HG03439 (cell line): ENCODE measurements around the gene FAHD2A.
"Not testable (repeated sequence)": the region's sequence is repeated elsewhere in the genome, so short reads cannot be mapped to it uniquely, and the experiment has no call there.

Experiments used
- ATAC-seq: cut with Tn5 transposase; IDR thresholded peaks from one replicate; pipeline ENCODE4 v1.9.1; 2021; ENCODE audit warnings: mild to moderate bottlenecking, moderate library complexity; ENCODE audit not compliant: unreplicated experiment

FAHD2A gene

GRCh38 chr2:95375532-95376150 lies 26.9 kb upstream of the FAHD2A start:
- ATAC-seq = no peak

GRCh38 chr2:95376311-95377215 lies 25.9 kb upstream of the FAHD2A start:
- ATAC-seq = no peak

GRCh38 chr2:95377216-95378123 lies 25.0 kb upstream of the FAHD2A start:
- no peak for ATAC-seq

GRCh38 chr2:95378281-95378680 lies 24.2 kb upstream of the FAHD2A start:
- not testable (repeated sequence) for ATAC-seq

- ATAC-seq = no peak
Measured at GRCh38 chr2:95379371-95379831, 23.1 kb upstream of the FAHD2A start.

GRCh38 chr2:95380280-95380679 lies 22.2 kb upstream of the FAHD2A start:
- ATAC-seq = no peak

GRCh38 chr2:95380731-95381130 lies 21.8 kb upstream of the FAHD2A start:
- ATAC-seq = no peak

GRCh38 chr2:95381212-95382191 lies 21.0 kb upstream of the FAHD2A start:
- no peak for ATAC-seq

GRCh38 chr2:95382192-95382591 lies 20.3 kb upstream of the FAHD2A start:
- no peak for ATAC-seq

GRCh38 chr2:95382686-95383634 lies 19.5 kb upstream of the FAHD2A start:
- ATAC-seq = no peak

- ATAC-seq = no peak
Measured at GRCh38 chr2:95383635-95384027, 18.9 kb upstream of the FAHD2A start.

- no peak for ATAC-seq
Measured at GRCh38 chr2:95384854-95385569, 17.5 kb upstream of the FAHD2A start.

GRCh38 chr2:95385570-95385984 lies 16.9 kb upstream of the FAHD2A start:
- no peak for ATAC-seq

- no peak for ATAC-seq
Measured at GRCh38 chr2:95386031-95386430, 16.5 kb upstream of the FAHD2A start.

- ATAC-seq = no peak
Measured at GRCh38 chr2:95387358-95387757, 15.2 kb upstream of the FAHD2A start.

- no peak for ATAC-seq
Measured at GRCh38 chr2:95388091-95388692, 14.3 kb upstream of the FAHD2A start.

- ATAC-seq = no peak
Measured at GRCh38 chr2:95388856-95389244, 13.7 kb upstream of the FAHD2A start.
